Trophoblast cell (in vitro differentiated cells and primary cell): ENCODE measurements around the gene GSN.

Experiments
- DNase-seq, 2 donors: peaks; one replicate each; pipeline ENCODE4 v3.0.0-alpha.2; 2016
- H2AFZ ChIP-seq: 2 replicates; pipeline ENCODE4 v1.6.1; 2013; ENCODE audit warnings: low read length, moderate library complexity, mild to moderate bottlenecking; ENCODE audit not compliant: insufficient read depth, poor library complexity
- H2AK5ac ChIP-seq: 2 replicates; pipeline ENCODE4 v1.6.1; 2013; ENCODE audit warnings: mild to moderate bottlenecking, low read length
- H2BK120ac ChIP-seq: 2 replicates; pipeline ENCODE4 v1.6.1; 2013; ENCODE audit warnings: low read length, mild to moderate bottlenecking, moderate library complexity; ENCODE audit not compliant: insufficient read depth, poor library complexity
- H2BK12ac ChIP-seq: 2 replicates; pipeline ENCODE4 v1.6.1; 2013; ENCODE audit warnings: mild to moderate bottlenecking, low read length, moderate library complexity
- H2BK5ac ChIP-seq: 2 replicates; pipeline ENCODE4 v1.6.1; 2013; ENCODE audit warnings: low read length, low read depth, moderate library complexity, mild to moderate bottlenecking; ENCODE audit not compliant: poor library complexity
- H3K14ac ChIP-seq: 2 replicates; pipeline ENCODE4 v1.6.1; 2013; ENCODE audit warnings: mild to moderate bottlenecking, low read length
- H3K18ac ChIP-seq: 2 replicates; pipeline ENCODE4 v1.6.1; 2013; ENCODE audit warnings: mild to moderate bottlenecking, low read length
- H3K23ac ChIP-seq: 2 replicates; pipeline ENCODE4 v1.6.1; 2013; ENCODE audit warnings: low read length
- H3K27ac ChIP-seq: 2 replicates; pipeline ENCODE4 v1.5.1; 2013; ENCODE audit warnings: low read depth, mild to moderate bottlenecking, inconsistent platforms, low read length, moderate library complexity
- H3K27me3 ChIP-seq: 2 replicates; pipeline ENCODE4 v1.6.1; 2013; ENCODE audit warnings: inconsistent platforms, mild to moderate bottlenecking, low read length, moderate library complexity; ENCODE audit not compliant: insufficient read depth
- H3K36me3 ChIP-seq, 2 experiments: 1 replicate in 1 of 2; 2 replicates in 1 of 2; pipeline ENCODE4 v1.6.1; 2013; ENCODE audit warnings: low read length in 2 of 2, mild to moderate bottlenecking in 2 of 2, moderate library complexity in 1 of 2; ENCODE audit not compliant: insufficient read depth in 2 of 2, control insufficient read depth in 1 of 2
- H3K4ac ChIP-seq: 2 replicates; pipeline ENCODE4 v1.6.1; 2013; ENCODE audit warnings: low read depth, mild to moderate bottlenecking, low read length, moderate library complexity
- H3K4me1 ChIP-seq, 2 experiments: 1 replicate in 1 of 2; 2 replicates in 1 of 2; pipeline ENCODE4 v1.6.1; 2013; ENCODE audit warnings: low read length in 2 of 2, mild to moderate bottlenecking in 2 of 2, moderate library complexity in 1 of 2; ENCODE audit not compliant: insufficient read depth in 2 of 2, control insufficient read depth in 1 of 2
- H3K4me2 ChIP-seq: 2 replicates; pipeline ENCODE4 v1.6.1; 2013; ENCODE audit warnings: inconsistent platforms, mild to moderate bottlenecking, low read length, moderate library complexity
- H3K4me3 ChIP-seq: 2 replicates; pipeline ENCODE4 v1.5.1; 2013; ENCODE audit warnings: mild to moderate bottlenecking, low read depth, low read length, inconsistent platforms
- H3K79me1 ChIP-seq: one replicate; pipeline ENCODE4 v1.6.1; 2013; ENCODE audit warnings: low read length
- H3K79me2 ChIP-seq: 2 replicates; pipeline ENCODE4 v1.6.1; 2013; ENCODE audit warnings: low read length, mild to moderate bottlenecking; ENCODE audit not compliant: control insufficient read depth, insufficient read depth, poor library complexity
- H3K9ac ChIP-seq: 2 replicates; pipeline ENCODE4 v1.6.1; 2013; ENCODE audit warnings: mild to moderate bottlenecking, low read length
- H3K9me3 ChIP-seq: 2 replicates; pipeline ENCODE4 v1.6.1; 2013; ENCODE audit warnings: low read depth, mild to moderate bottlenecking, control low read depth, inconsistent platforms, low read length; ENCODE audit not compliant: insufficient read depth
- H4K12ac ChIP-seq: 2 replicates; pipeline ENCODE4 v1.6.1; 2013; ENCODE audit warnings: low read depth, mild to moderate bottlenecking, low read length, moderate library complexity
- H4K8ac ChIP-seq: 2 replicates; pipeline ENCODE4 v1.6.1; 2013; ENCODE audit warnings: low read depth, mild to moderate bottlenecking, low read length, moderate library complexity
- H4K91ac ChIP-seq: one replicate; pipeline ENCODE4 v1.6.1; 2013; ENCODE audit warnings: low read depth, mild to moderate bottlenecking, low read length, moderate library complexity
- WGBS: extraction: QIAGEN DNeasy Blood & Tissue Kit; methylation state at CpG from one replicate; pipeline ENCODE4 v1.1.7; 2013; ENCODE audit warnings: missing lambda C conversion rate; ENCODE audit not compliant: insufficient read length, insufficient coverage; ENCODE audit errors: extremely low coverage; 5-methylcytosine and 5-hydroxymethylcytosine counted together

The GSN gene

GRCh38 chr9:121354141-121354540 lies 86.2 kb downstream of the GSN start:
- no peak overlapping the region for H2BK12ac ChIP-seq
- H3K27me3 ChIP-seq: no peaks in the 10 kb centered on the region
- H3K27ac ChIP-seq: no peak overlapping the region
- no peak overlapping the region for H3K4ac ChIP-seq
- no peak overlapping the region for H3K14ac ChIP-seq
- no peak overlapping the region for H2AK5ac ChIP-seq
- no CpG with 5 or more reads among the region's 5 CpGs for WGBS
- H3K9me3 ChIP-seq: no peaks in the 10 kb centered on the region
- no peaks in the 10 kb centered on the region for H3K4me1 ChIP-seq
- no peak overlapping the region for H2AFZ ChIP-seq
- no peak overlapping the region for H4K12ac ChIP-seq
- no peak overlapping the region for H2BK120ac ChIP-seq
- H2BK5ac ChIP-seq: no peak overlapping the region
- no peaks in the 10 kb centered on the region for H3K79me1 ChIP-seq
- H3K4me2 ChIP-seq: no peak overlapping the region
- DNase-seq: no peak
- no peak overlapping the region for H3K9ac ChIP-seq
- H4K8ac ChIP-seq: no peak overlapping the region
- peaks cover 2% of the 10 kb centered on the region for H3K79me2 ChIP-seq
- H3K18ac ChIP-seq: no peak overlapping the region
- peaks cover 19 to 46% of the 10 kb centered on the region in 2 experiments for H3K36me3 ChIP-seq
- H4K91ac ChIP-seq: no peak overlapping the region
- H3K4me3 ChIP-seq: no peak overlapping the region
- no peak overlapping the region for H3K23ac ChIP-seq

DNA sequence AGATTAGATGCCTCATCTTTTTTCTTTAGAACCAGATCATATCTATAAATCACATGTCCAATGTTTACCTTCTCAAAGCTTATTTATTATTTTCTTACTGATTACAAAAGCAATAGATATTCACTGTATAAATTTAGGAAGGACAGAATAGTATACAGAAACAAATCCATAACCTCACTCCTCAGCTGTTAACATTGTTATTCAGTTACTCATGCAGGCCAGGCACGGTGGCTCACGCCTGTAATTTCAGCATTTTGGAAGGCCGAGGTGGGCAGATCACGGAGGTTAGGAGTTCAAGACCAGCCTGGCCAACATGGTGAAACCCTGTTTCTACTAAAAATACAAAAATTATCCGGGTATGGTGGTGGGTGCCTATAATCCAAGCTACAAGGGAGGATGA lies 86.8 kb downstream of the GSN start:
- peaks cover 0 to 1% of the 10 kb centered on the region in 2 experiments for H3K4me1 ChIP-seq
- H2AFZ ChIP-seq: no peak overlapping the region
- no peak overlapping the region for H3K9ac ChIP-seq
- H3K27me3 ChIP-seq: no peaks in the 10 kb centered on the region
- H3K14ac ChIP-seq: no peak overlapping the region
- H3K4me3 ChIP-seq: no peak overlapping the region
- H4K8ac ChIP-seq: no peak overlapping the region
- peaks cover 19 to 46% of the 10 kb centered on the region in 2 experiments for H3K36me3 ChIP-seq
- no peak overlapping the region for H4K91ac ChIP-seq
- H3K9me3 ChIP-seq: no peaks in the 10 kb centered on the region
- H3K4me2 ChIP-seq: no peak overlapping the region
- H3K27ac ChIP-seq: no peak overlapping the region
- H3K4ac ChIP-seq: no peak overlapping the region
- H3K79me1 ChIP-seq: no peaks in the 10 kb centered on the region
- H3K79me2 ChIP-seq: peaks cover 2% of the 10 kb centered on the region
- H3K23ac ChIP-seq: no peak overlapping the region
- WGBS: no CpG with 5 or more reads among the region's 5 CpGs
- no peak overlapping the region for H2BK5ac ChIP-seq
- no peak overlapping the region for H2BK120ac ChIP-seq
- H3K18ac ChIP-seq: peak overlapping the region; percentile 45
- H2BK12ac ChIP-seq: no peak overlapping the region
- no peak overlapping the region for H2AK5ac ChIP-seq
- no peak for DNase-seq
- no peak overlapping the region for H4K12ac ChIP-seq

DNA sequence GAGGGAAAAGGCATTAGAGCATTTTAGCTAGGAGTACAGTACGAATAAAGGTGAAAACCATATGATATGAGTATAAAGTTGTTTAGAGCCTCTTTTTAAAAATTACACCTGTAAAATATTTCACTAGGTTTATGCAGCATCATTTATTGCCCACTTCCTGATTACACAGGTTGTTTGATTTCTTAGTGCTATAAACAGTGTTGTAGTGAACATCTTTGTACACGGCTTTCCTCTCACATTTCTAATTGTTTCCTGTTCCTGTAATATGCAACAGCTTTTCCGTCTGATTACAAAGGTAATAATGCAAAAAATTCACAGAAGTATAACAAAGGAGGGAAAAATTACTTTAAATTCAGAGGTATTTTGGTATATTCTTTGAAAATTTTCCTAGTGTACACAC lies 89.0 kb downstream of the GSN start:
- H3K4ac ChIP-seq: no peak overlapping the region
- no peak for DNase-seq
- H3K9me3 ChIP-seq: no peaks in the 10 kb centered on the region
- no peak overlapping the region for H3K9ac ChIP-seq
- no peaks in the 10 kb centered on the region for H3K27me3 ChIP-seq
- H2BK5ac ChIP-seq: no peak overlapping the region
- peaks cover 16 to 33% of the 10 kb centered on the region in 2 experiments for H3K36me3 ChIP-seq
- no peak overlapping the region for H2AFZ ChIP-seq
- no peak overlapping the region for H3K18ac ChIP-seq
- H3K4me2 ChIP-seq: no peak overlapping the region
- no peak overlapping the region for H3K23ac ChIP-seq
- WGBS: no CpG with 5 or more reads among the region's 3 CpGs
- H2AK5ac ChIP-seq: no peak overlapping the region
- no peak overlapping the region for H3K4me3 ChIP-seq
- H4K12ac ChIP-seq: no peak overlapping the region
- H2BK120ac ChIP-seq: no peak overlapping the region
- H3K79me1 ChIP-seq: no peaks in the 10 kb centered on the region
- no peak overlapping the region for H2BK12ac ChIP-seq
- H3K27ac ChIP-seq: no peak overlapping the region
- peaks cover 2% of the 10 kb centered on the region for H3K79me2 ChIP-seq
- H3K4me1 ChIP-seq: peaks cover 2 to 3% of the 10 kb centered on the region in 2 experiments
- no peak overlapping the region for H4K91ac ChIP-seq
- no peak overlapping the region for H4K8ac ChIP-seq
- H3K14ac ChIP-seq: no peak overlapping the region

DNA sequence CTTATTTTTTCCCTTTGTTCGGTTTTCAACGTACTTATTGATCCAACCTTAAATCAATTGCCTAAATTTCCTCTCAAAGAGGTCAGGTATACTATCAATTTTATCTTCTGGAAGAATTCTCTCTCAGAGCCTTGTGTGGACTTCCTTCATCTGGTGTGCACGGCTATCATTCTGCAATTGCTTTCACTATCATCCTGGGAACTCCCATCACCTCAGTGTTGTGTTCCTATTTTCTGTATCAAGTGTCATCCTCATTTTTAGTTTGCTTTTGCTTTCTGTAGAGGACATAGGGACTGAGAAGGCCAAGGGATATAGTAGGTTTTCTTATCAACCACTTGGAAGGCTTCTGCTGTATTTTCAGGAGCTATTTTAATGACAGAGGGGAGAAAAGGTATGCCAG lies 90.8 kb downstream of the GSN start:
- H2BK12ac ChIP-seq: no peak overlapping the region
- H3K9me3 ChIP-seq: no peaks in the 10 kb centered on the region
- H3K4me2 ChIP-seq: no peak overlapping the region
- H2BK5ac ChIP-seq: no peak overlapping the region
- H2AFZ ChIP-seq: no peak overlapping the region
- no peak overlapping the region for H3K14ac ChIP-seq
- no peak overlapping the region for H4K12ac ChIP-seq
- peak overlapping the region; percentile 29 for H3K4ac ChIP-seq
- H3K23ac ChIP-seq: no peak overlapping the region
- peaks cover 2 to 3% of the 10 kb centered on the region in 2 experiments for H3K4me1 ChIP-seq
- H3K27ac ChIP-seq: no peak overlapping the region
- WGBS: no CpG with 5 or more reads among the region's 3 CpGs
- no peak for DNase-seq
- no peak overlapping the region for H4K91ac ChIP-seq
- no peaks in the 10 kb centered on the region for H3K27me3 ChIP-seq
- H3K4me3 ChIP-seq: no peak overlapping the region
- H2AK5ac ChIP-seq: no peak overlapping the region
- no peaks in the 10 kb centered on the region for H3K79me1 ChIP-seq
- no peak overlapping the region for H3K18ac ChIP-seq
- H4K8ac ChIP-seq: no peak overlapping the region
- no peak overlapping the region for H3K9ac ChIP-seq
- peaks cover 2% of the 10 kb centered on the region for H3K79me2 ChIP-seq
- no peak overlapping the region for H2BK120ac ChIP-seq
- peaks cover 9 to 20% of the 10 kb centered on the region in 2 experiments for H3K36me3 ChIP-seq
